WI38 (cell line): ENCODE results near the gene NOBOX.

ENCODE experiments used
- H3K4me3 ChIP-seq: 2 replicates; pipeline ENCODE4 v1.5.1; 2011; ENCODE audit warnings: low read depth, mild to moderate bottlenecking, control low read depth, low read length
- CTCF ChIP-seq: IDR thresholded peaks from 2 replicates; pipeline ENCODE4 v1.5.1; 2012; ENCODE audit warnings: low read depth, mild to moderate bottlenecking, control low read depth, low read length

Gene NOBOX

GRCh38 chr7:144397086-144397485 lies 6.4 kb downstream of the NOBOX start:
- TF ChIP-seq CTCF = no peak

GRCh38 chr7:144391823-144392255 lies 11.7 kb downstream of the NOBOX start:
- 0 out of 2 replicates have a peak, but pooled peaks have one; percentile 27 for TF ChIP-seq CTCF
- H3K4me3 ChIP-seq = no peak overlapping the region

More at GRCh38 chr7:144397086-144397485, 6.4 kb downstream of the NOBOX start:
- no peak overlapping the region for H3K4me3 ChIP-seq

GRCh38 chr7:144391014-144391413 lies 12.5 kb downstream of the NOBOX start:
- no peak overlapping the region for H3K4me3 ChIP-seq
- TF ChIP-seq CTCF = no peak

- no peak for TF ChIP-seq CTCF
- no peak overlapping the region for H3K4me3 ChIP-seq
Measured at GRCh38 chr7:144390481-144390880, 13.0 kb downstream of the NOBOX start.

GRCh38 chr7:144388950-144389349 lies 14.5 kb downstream of the NOBOX start:
- no peak overlapping the region for H3K4me3 ChIP-seq
- no peak for TF ChIP-seq CTCF

- no peak for TF ChIP-seq CTCF
- H3K4me3 ChIP-seq = no peak overlapping the region
Measured at GRCh38 chr7:144386741-144387140, 16.8 kb downstream of the NOBOX start.

GRCh38 chr7:144384555-144385245 lies 18.8 kb downstream of the NOBOX start:
- TF ChIP-seq CTCF = no peak
- no peak overlapping the region for H3K4me3 ChIP-seq
